CD4-positive, alpha-beta T cell (primary cell): ENCODE results near the gene AMFR. TPM values are rescaled to one million over a fixed set of nuclear protein-coding genes. Genes with fewer than 3 reads are reported as not detected.

Experiments used
- ATAC-seq: fragments of 200-7000 bp; cut with Tn5 transposase; one replicate; pipeline ENCODE4 v1.10.0; 2022; ENCODE audit warnings: mild to moderate bottlenecking; ENCODE audit not compliant: poor library complexity
- CTCF ChIA-PET: fragments of 350-600 bp; sonication (Branson Sonifier 250); formaldehyde crosslinking; loops from one replicate; lab custom pipeline; 2021; ENCODE audit warnings: antibody characterized with exemption, inconsistent platforms; lab: Charles Lee
- POLR2A ChIA-PET: fragments of 350-600 bp; sonication (Branson Sonifier 250); formaldehyde crosslinking; loops from one replicate; lab custom pipeline; 2021; ENCODE audit warnings: antibody characterized with exemption, inconsistent platforms; lab: Charles Lee
- DNase-seq, 14 experiments: peaks; one replicate each; pipeline ENCODE4 v3.0.0-alpha.2; 2013 to 2020; ENCODE audit warnings: mixed read lengths in 2 of 14
- H3K27ac ChIP-seq, 2 donors: one replicate each; pipeline versions ENCODE4 v1.5.1 to v1.7.0; 2013; ENCODE audit warnings: low read length in 2 of 2, low read depth in 1 of 2, mild to moderate bottlenecking in 1 of 2
- H3K27me3 ChIP-seq, 2 experiments: 1 replicate in 1 of 2; 2 replicates in 1 of 2; pipeline versions ENCODE4 v1.6.1 to v1.7.0; 2013; ENCODE audit warnings: low read length in 2 of 2, control low read depth in 1 of 2, mild to moderate bottlenecking in 1 of 2, moderate library complexity in 1 of 2; ENCODE audit not compliant: insufficient read depth in 2 of 2, control insufficient read depth in 1 of 2
- H3K36me3 ChIP-seq: one replicate; pipeline ENCODE4 v1.6.1; 2013; ENCODE audit warnings: low read length, control low read depth; ENCODE audit not compliant: insufficient read depth
- H3K4me1 ChIP-seq: one replicate; pipeline ENCODE4 v1.6.1; 2013; ENCODE audit warnings: low read length, control low read depth; ENCODE audit not compliant: insufficient read depth
- H3K4me3 ChIP-seq: one replicate; pipeline ENCODE4 v1.5.1; 2013; ENCODE audit warnings: mild to moderate bottlenecking, low read length, moderate library complexity
- H3K9me3 ChIP-seq, 2 experiments: 1 replicate in 1 of 2; 2 replicates in 1 of 2; pipeline versions ENCODE4 v1.6.1 to v1.7.0; 2013; ENCODE audit warnings: low read length in 2 of 2, mild to moderate bottlenecking in 2 of 2, control low read depth in 1 of 2, moderate library complexity in 1 of 2; ENCODE audit not compliant: control insufficient read depth in 1 of 2, insufficient read depth in 1 of 2
- H3K27ac Mint-ChIP-seq: one replicate; pipeline ENCODE4 v1.8.0; 2020; ENCODE audit warnings: mixed read lengths
- H3K27me3 Mint-ChIP-seq: one replicate; pipeline ENCODE4 v1.8.0; 2021; ENCODE audit warnings: mixed read lengths
- H3K36me3 Mint-ChIP-seq: one replicate; pipeline ENCODE4 v1.8.0; 2021; ENCODE audit warnings: low read depth, mixed read lengths
- H3K4me1 Mint-ChIP-seq: one replicate; pipeline ENCODE4 v1.8.0; 2021; ENCODE audit warnings: low read depth, mixed read lengths
- H3K4me3 Mint-ChIP-seq: one replicate; pipeline ENCODE4 v1.8.0; 2020; ENCODE audit warnings: mild to moderate bottlenecking, mixed read lengths
- H3K9me3 Mint-ChIP-seq: one replicate; pipeline ENCODE4 v1.8.0; 2020; ENCODE audit warnings: mixed read lengths
- CTCF ChIP-seq: fragments of 200-600 bp; IDR thresholded peaks from one replicate; pipeline ENCODE4 v1.8.0; 2022; ENCODE audit warnings: antibody characterized with exemption, mild to moderate bottlenecking
- intact Hi-C, 2 experiments: fragments of 100-400 bp; cut with DNase I in 1 of 2; cut with micrococcal nuclease in 1 of 2; formaldehyde crosslinking; loops; one replicate each; pipeline versions ENCODE4 v1.15.1 to v1.9.0; 2023 to 2025; cut with DNase I, micrococcal nuclease
- total RNA-seq, 174 experiments: library from RNA in 2 of 174; stranded (reverse) in 2 of 174; gene quantifications; one replicate each; pipeline ENCODE4 v1.2.3 and lab custom pipeline; 2021 to 2026

AMFR gene
- total RNA-seq, 2 experiments from 2014 or later, result 79.2 to 83.8 TPM

- Mint-ChIP-seq H3K4me3 (no peak overlapping the region), H3K36me3 (peaks cover 80% of the 10 kb centered on the region), H3K27ac (no peak overlapping the region), H3K9me3 (no peaks in the 10 kb centered on the region), H3K4me1 (peaks cover 6% of the 10 kb centered on the region), H3K27me3 (no peaks in the 10 kb centered on the region)
- Histone ChIP-seq H3K4me1 (no peaks in the 10 kb centered on the region), H3K27ac (no peak overlapping the region), H3K4me3 (no peak overlapping the region), H3K27me3 (no peaks in the 10 kb centered on the region), H3K36me3 (peaks cover 58% of the 10 kb centered on the region), H3K9me3 (no peaks in the 10 kb centered on the region)
- ChIA-PET CTCF (no interaction called here), POLR2A (interaction anchor here (1.6 kb wide), 1 partner anchor 13 kb away, joined by 5 read pairs; the partner anchor contains the start of genes NUDT21 and OGFOD1)
- no peak for DNase-seq
- TF ChIP-seq CTCF, result no peak
- no peak for ATAC-seq
- intact Hi-C loops, result no loop called here
Measured at GRCh38 chr16:56438038-56438437, 12.7 kb upstream of the AMFR start.

DNA sequence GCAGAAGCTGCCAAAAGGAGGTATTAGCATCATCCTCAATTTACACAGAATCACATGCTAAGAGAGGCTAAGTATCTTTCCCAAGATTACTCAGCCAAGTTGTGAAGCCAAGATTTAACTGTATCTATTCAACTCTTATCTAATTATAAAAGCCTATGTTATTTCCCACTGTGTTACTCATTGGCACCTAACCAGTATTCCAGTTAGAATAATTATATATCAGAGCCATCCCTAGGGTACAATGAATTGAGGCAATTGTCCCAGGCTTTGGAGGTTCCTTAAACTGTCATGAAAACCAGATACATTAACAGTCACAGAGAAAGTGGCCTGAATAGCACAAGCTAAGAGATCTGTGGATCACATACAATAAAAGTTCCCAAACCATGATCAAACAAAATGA lies 10.9 kb upstream of the AMFR start:
- no peak overlapping the region for H3K4me3 Mint-ChIP-seq
- H3K4me3 ChIP-seq, result no peak overlapping the region
- POLR2A ChIA-PET, result no interaction called here
- H3K27ac Mint-ChIP-seq, result peak overlapping the region; percentile 0
- ATAC-seq, result no peak
- no peaks in the 10 kb centered on the region for H3K27me3 ChIP-seq
- peaks cover 54% of the 10 kb centered on the region for H3K36me3 ChIP-seq
- peaks cover 6% of the 10 kb centered on the region for H3K4me1 Mint-ChIP-seq
- no peaks in the 10 kb centered on the region for H3K27me3 Mint-ChIP-seq
- CTCF ChIA-PET, result no interaction called here
- no peaks in the 10 kb centered on the region for H3K9me3 Mint-ChIP-seq
- peaks cover 80% of the 10 kb centered on the region for H3K36me3 Mint-ChIP-seq
- H3K27ac ChIP-seq, result no peak overlapping the region
- no peak for DNase-seq
- no peaks in the 10 kb centered on the region for H3K9me3 ChIP-seq
- intact Hi-C loops, result no loop called here
- TF ChIP-seq CTCF, result no peak
- no peaks in the 10 kb centered on the region for H3K4me1 ChIP-seq

GRCh38 chr16:56428091-56428490 lies 2.7 kb upstream of the AMFR start:
- H3K4me3 Mint-ChIP-seq, result peak overlapping the region; percentile 93
- peaks cover 19% of the 10 kb centered on the region for H3K4me1 Mint-ChIP-seq
- H3K36me3 Mint-ChIP-seq, result peaks cover 45% of the 10 kb centered on the region
- Histone ChIP-seq H3K9me3 (no peaks in the 10 kb centered on the region), H3K4me1 (peaks cover 14% of the 10 kb centered on the region), H3K27ac (no peak overlapping the region), H3K4me3 (no peak overlapping the region), H3K36me3 (peaks cover 14% of the 10 kb centered on the region), H3K27me3 (no peaks in the 10 kb centered on the region)
- CTCF ChIA-PET, result no interaction called here
- TF ChIP-seq CTCF, result no peak
- ATAC-seq (no peak), DNase-seq (no peak)
- H3K27me3 Mint-ChIP-seq, result no peaks in the 10 kb centered on the region
- H3K27ac Mint-ChIP-seq, result no peak overlapping the region
- POLR2A ChIA-PET, result interaction anchor here (1.0 kb wide), 1 partner anchor 23 kb away, joined by 5 read pairs; the partner anchor contains the start of genes NUDT21 and OGFOD1
- no peaks in the 10 kb centered on the region for H3K9me3 Mint-ChIP-seq
- intact Hi-C loops, result loop anchor here in 1 of 2 experiments (10.0 kb wide), 2 partner anchors 233 to 277 kb away; partner anchors contain the start of gene GNAO1
